Stimulated activated CD4-positive, alpha-beta T cell treated with anti-CD3 and anti-CD28 coated beads, Interleukin-1b, Interleukin-23, amount 100 ng/mL, for 24 hours (primary cell): ENCODE results near the gene UBE2Z.

ENCODE experiments used
- DNase-seq, 4 experiments: peaks; one replicate each; pipeline ENCODE4 v3.0.0-alpha.2; 2020; ENCODE audit warnings: low read depth in 4 of 4, low spot score in 1 of 4

Gene UBE2Z

GRCh38 chr17:48954300-48954755 lies 46.1 kb downstream of the UBE2Z start:
- no peak for DNase-seq

- no peak for DNase-seq
Measured at GRCh38 chr17:48960834-48961515, 52.8 kb downstream of the UBE2Z start.

GRCh38 chr17:48961516-48962233 lies 53.5 kb downstream of the UBE2Z start:
- DNase-seq, result no peak

- DNase-seq, result no peak
Measured at GRCh38 chr17:48970224-48970623, 62.0 kb downstream of the UBE2Z start.

- DNase-seq, result no peak
Measured at GRCh38 chr17:48970865-48971687, 62.9 kb downstream of the UBE2Z start.

- DNase-seq, result no peak
Measured at GRCh38 chr17:48972749-48973097, 64.5 kb downstream of the UBE2Z start.

GRCh38 chr17:48973806-48974205 lies 65.6 kb downstream of the UBE2Z start:
- DNase-seq, result no peak
